HG03460 (cell line): ENCODE data around the gene ANKRD33.

Experiments
- ATAC-seq: cut with Tn5 transposase; IDR thresholded peaks from one replicate; pipeline ENCODE4 v1.9.1; 2021; ENCODE audit not compliant: unreplicated experiment

The ANKRD33 gene

GRCh38 chr12:51938726-51939125 lies 50.8 kb downstream of the ANKRD33 start:
- no peak for ATAC-seq

GRCh38 chr12:51941011-51941581 lies 53.2 kb downstream of the ANKRD33 start:
- ATAC-seq: no peak
